Activated naive CD8-positive, alpha-beta T cell (primary cell): ENCODE data around the gene NKAIN4.

Source experiments
- H3K27ac Mint-ChIP-seq: one replicate; pipeline ENCODE4 v1.8.0; 2021; ENCODE audit warnings: mixed read lengths
- H3K27me3 Mint-ChIP-seq: one replicate; pipeline ENCODE4 v1.8.0; 2021; ENCODE audit warnings: mixed read lengths
- H3K36me3 Mint-ChIP-seq: one replicate; pipeline ENCODE4 v1.8.0; 2021; ENCODE audit warnings: mixed read lengths
- H3K4me1 Mint-ChIP-seq: one replicate; pipeline ENCODE4 v1.8.0; 2021; ENCODE audit warnings: low read depth, mixed read lengths
- H3K4me3 Mint-ChIP-seq: one replicate; pipeline ENCODE4 v1.8.0; 2021; ENCODE audit warnings: mild to moderate bottlenecking, mixed read lengths
- H3K9me3 Mint-ChIP-seq: one replicate; pipeline ENCODE4 v1.8.0; 2021; ENCODE audit warnings: low read depth, mixed read lengths

Gene NKAIN4

GRCh38 chr20:63254232-63254605 is at the start of gene NKAIN4:
Gene NKAIN4 (minus strand): TSS chr20:63254463. CDS start chr20:63254450, 13 bp downstream.
- H3K4me1 Mint-ChIP-seq = peaks cover 10% of the 10 kb centered on the region
- H3K36me3 Mint-ChIP-seq = no peaks in the 10 kb centered on the region
- peaks cover 19% of the 10 kb centered on the region for H3K27me3 Mint-ChIP-seq
- no peaks in the 10 kb centered on the region for H3K9me3 Mint-ChIP-seq
- H3K4me3 Mint-ChIP-seq = peak within 1 kb of the TSS; percentile 67
- H3K27ac Mint-ChIP-seq = no peak within 1 kb of the TSS

- H3K9me3 Mint-ChIP-seq = peaks cover 11% of the 10 kb centered on the region
- peaks cover 15% of the 10 kb centered on the region for H3K27me3 Mint-ChIP-seq
- H3K4me3 Mint-ChIP-seq = no peak overlapping the region
- no peaks in the 10 kb centered on the region for H3K4me1 Mint-ChIP-seq
- H3K36me3 Mint-ChIP-seq = peaks cover 3% of the 10 kb centered on the region
- no peak overlapping the region for H3K27ac Mint-ChIP-seq
Observed at GRCh38 chr20:63303095-63303666, 48.9 kb upstream of the NKAIN4 start.

- Mint-ChIP-seq H3K27me3 (peaks cover 15% of the 10 kb centered on the region), H3K9me3 (peaks cover 11% of the 10 kb centered on the region), H3K4me3 (no peak overlapping the region), H3K4me1 (no peaks in the 10 kb centered on the region), H3K36me3 (peaks cover 3% of the 10 kb centered on the region), H3K27ac (no peak overlapping the region)
Observed at GRCh38 chr20:63301671-63302070, 47.4 kb upstream of the NKAIN4 start.

- H3K4me1 Mint-ChIP-seq = peaks cover 4% of the 10 kb centered on the region
- no peak overlapping the region for H3K27ac Mint-ChIP-seq
- peaks cover 11% of the 10 kb centered on the region for H3K9me3 Mint-ChIP-seq
- H3K27me3 Mint-ChIP-seq = peaks cover 12% of the 10 kb centered on the region
- H3K4me3 Mint-ChIP-seq = no peak overlapping the region
- peaks cover 3% of the 10 kb centered on the region for H3K36me3 Mint-ChIP-seq
Observed at GRCh38 chr20:63298731-63299312, 44.6 kb upstream of the NKAIN4 start.

GRCh38 chr20:63297796-63298572 is 43.7 kb upstream of the NKAIN4 start:
- Mint-ChIP-seq H3K36me3 (peaks cover 3% of the 10 kb centered on the region), H3K9me3 (peaks cover 11% of the 10 kb centered on the region), H3K4me1 (peaks cover 4% of the 10 kb centered on the region), H3K27me3 (peaks cover 12% of the 10 kb centered on the region), H3K27ac (no peak overlapping the region), H3K4me3 (no peak overlapping the region)

- Mint-ChIP-seq H3K4me1 (peaks cover 4% of the 10 kb centered on the region), H3K9me3 (peaks cover 7% of the 10 kb centered on the region), H3K27ac (no peak overlapping the region), H3K36me3 (no peaks in the 10 kb centered on the region), H3K4me3 (no peak overlapping the region), H3K27me3 (peaks cover 8% of the 10 kb centered on the region)
Observed at GRCh38 chr20:63297371-63297781, 43.1 kb upstream of the NKAIN4 start.

GRCh38 chr20:63296531-63297299 is 42.5 kb upstream of the NKAIN4 start:
- Mint-ChIP-seq H3K4me3 (no peak overlapping the region), H3K36me3 (no peaks in the 10 kb centered on the region), H3K27ac (no peak overlapping the region)

GRCh38 chr20:63295846-63296245 is 41.6 kb upstream of the NKAIN4 start:
- no peak overlapping the region for H3K27ac Mint-ChIP-seq
- no peaks in the 10 kb centered on the region for H3K9me3 Mint-ChIP-seq
- no peaks in the 10 kb centered on the region for H3K36me3 Mint-ChIP-seq
- no peak overlapping the region for H3K4me3 Mint-ChIP-seq
- peaks cover 5% of the 10 kb centered on the region for H3K27me3 Mint-ChIP-seq
- peaks cover 4% of the 10 kb centered on the region for H3K4me1 Mint-ChIP-seq

More at GRCh38 chr20:63296531-63297299, 42.5 kb upstream of the NKAIN4 start:
- H3K27me3 Mint-ChIP-seq = peaks cover 8% of the 10 kb centered on the region
- peaks cover 4% of the 10 kb centered on the region for H3K9me3 Mint-ChIP-seq
- H3K4me1 Mint-ChIP-seq = peaks cover 4% of the 10 kb centered on the region

GRCh38 chr20:63295422-63295821 is 41.2 kb upstream of the NKAIN4 start:
- no peaks in the 10 kb centered on the region for H3K36me3 Mint-ChIP-seq
- H3K9me3 Mint-ChIP-seq = no peaks in the 10 kb centered on the region
- H3K27ac Mint-ChIP-seq = no peak overlapping the region
- H3K4me3 Mint-ChIP-seq = no peak overlapping the region
- H3K27me3 Mint-ChIP-seq = peaks cover 5% of the 10 kb centered on the region
- H3K4me1 Mint-ChIP-seq = peaks cover 4% of the 10 kb centered on the region

- no peaks in the 10 kb centered on the region for H3K36me3 Mint-ChIP-seq
- H3K4me1 Mint-ChIP-seq = peaks cover 4% of the 10 kb centered on the region
- H3K27me3 Mint-ChIP-seq = peaks cover 5% of the 10 kb centered on the region
- no peak overlapping the region for H3K4me3 Mint-ChIP-seq
- H3K9me3 Mint-ChIP-seq = no peaks in the 10 kb centered on the region
- no peak overlapping the region for H3K27ac Mint-ChIP-seq
Observed at GRCh38 chr20:63295018-63295417, 40.8 kb upstream of the NKAIN4 start.

- Mint-ChIP-seq H3K27ac (no peak overlapping the region), H3K4me3 (no peak overlapping the region), H3K27me3 (peaks cover 5% of the 10 kb centered on the region), H3K36me3 (no peaks in the 10 kb centered on the region), H3K4me1 (peaks cover 4% of the 10 kb centered on the region), H3K9me3 (no peaks in the 10 kb centered on the region)
Observed at GRCh38 chr20:63294536-63294900, 40.3 kb upstream of the NKAIN4 start.

- H3K9me3 Mint-ChIP-seq = no peaks in the 10 kb centered on the region
- H3K4me3 Mint-ChIP-seq = no peak overlapping the region
- H3K27ac Mint-ChIP-seq = no peak overlapping the region
- H3K27me3 Mint-ChIP-seq = peaks cover under 1% of the 10 kb centered on the region
- peaks cover 4% of the 10 kb centered on the region for H3K4me1 Mint-ChIP-seq
- no peaks in the 10 kb centered on the region for H3K36me3 Mint-ChIP-seq
Observed at GRCh38 chr20:63293871-63294535, 39.7 kb upstream of the NKAIN4 start.

GRCh38 chr20:63293456-63293855 is 39.2 kb upstream of the NKAIN4 start:
- peaks cover 4% of the 10 kb centered on the region for H3K4me1 Mint-ChIP-seq
- no peak overlapping the region for H3K27ac Mint-ChIP-seq
- H3K9me3 Mint-ChIP-seq = no peaks in the 10 kb centered on the region
- no peaks in the 10 kb centered on the region for H3K27me3 Mint-ChIP-seq
- H3K36me3 Mint-ChIP-seq = no peaks in the 10 kb centered on the region
- no peak overlapping the region for H3K4me3 Mint-ChIP-seq

GRCh38 chr20:63292904-63293303 is 38.6 kb upstream of the NKAIN4 start, which contains the start of gene COL20A1:
Gene COL20A1 (plus strand): TSS chr20:63293186. CDS start chr20:63295108, 1,922 bp downstream.
- Mint-ChIP-seq H3K27ac (no peak within 1 kb of the TSS), H3K9me3 (no peaks in the 10 kb centered on the region)

More at GRCh38 chr20:63292904-63293303, 38.6 kb upstream of the NKAIN4 start, which contains the start of gene COL20A1:
- Mint-ChIP-seq H3K27me3 (no peaks in the 10 kb centered on the region), H3K36me3 (no peaks in the 10 kb centered on the region), H3K4me1 (peaks cover 4% of the 10 kb centered on the region), H3K4me3 (no peak within 1 kb of the TSS)
